Neural crest cell (in vitro differentiated cells): Measurements from ENCODE around the gene CARM1. TPM values are rescaled to one million over a fixed set of nuclear protein-coding genes. Genes with fewer than 3 reads are reported as not detected.

Source experiments
- DNase-seq: peaks from one replicate; pipeline ENCODE4 v3.0.0; 2021; ENCODE audit warnings: low read depth, mixed read lengths, low spot score
- H3K27ac Mint-ChIP-seq: one replicate; pipeline ENCODE4 v1.8.0; 2021; ENCODE audit warnings: mild to moderate bottlenecking, mixed read lengths; ENCODE audit not compliant: unreplicated experiment
- H3K27me3 Mint-ChIP-seq: 2 replicates; pipeline ENCODE4 v1.8.0; 2021; ENCODE audit warnings: low read depth, mild to moderate bottlenecking, mixed read lengths
- H3K36me3 Mint-ChIP-seq: 2 replicates; pipeline ENCODE4 v1.8.0; 2021; ENCODE audit warnings: low read depth, mild to moderate bottlenecking, mixed read lengths
- H3K4me1 Mint-ChIP-seq: 2 replicates; pipeline ENCODE4 v1.8.0; 2021; ENCODE audit warnings: mixed read lengths
- H3K4me3 Mint-ChIP-seq: one replicate; pipeline ENCODE4 v1.8.0; 2021; ENCODE audit warnings: mild to moderate bottlenecking, mixed read lengths
- H3K9me3 Mint-ChIP-seq: 2 replicates; pipeline ENCODE4 v1.8.0; 2021; ENCODE audit warnings: mixed read lengths
- total RNA-seq: library from RNA; stranded (reverse); gene quantifications from 2 replicates; pipeline ENCODE4 v1.2.1, GENCODE V29; 2021
- TF ChIP-seq, protein P1 (sequence below): fragments of 200-600 bp; sonication (generic); conservative IDR thresholded peaks from 2 replicates; pipeline ENCODE4 v1.5.0; 2021; ENCODE audit warnings: antibody characterized with exemption, mild to moderate bottlenecking

CARM1 gene
- total RNA-seq, 1 donor from 2014 or later = 99.6 TPM

DNA sequence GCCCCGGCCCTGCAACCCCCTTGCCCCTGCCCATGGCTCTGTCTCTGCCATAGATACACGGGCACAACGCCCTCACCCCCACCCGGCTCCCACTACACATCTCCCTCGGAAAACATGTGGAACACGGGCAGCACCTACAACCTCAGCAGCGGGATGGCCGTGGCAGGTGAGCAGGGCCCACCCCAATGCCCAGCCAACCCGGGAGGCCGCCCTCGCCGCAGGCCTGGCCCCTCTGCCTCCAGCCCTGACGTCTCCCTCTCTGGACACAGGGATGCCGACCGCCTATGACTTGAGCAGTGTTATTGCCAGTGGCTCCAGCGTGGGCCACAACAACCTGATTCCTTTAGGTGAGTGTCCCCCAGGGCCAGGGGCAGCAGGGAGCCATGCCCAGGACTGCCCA, 49.4 kb downstream of the CARM1 start:
- TF ChIP-seq, protein P1, sequence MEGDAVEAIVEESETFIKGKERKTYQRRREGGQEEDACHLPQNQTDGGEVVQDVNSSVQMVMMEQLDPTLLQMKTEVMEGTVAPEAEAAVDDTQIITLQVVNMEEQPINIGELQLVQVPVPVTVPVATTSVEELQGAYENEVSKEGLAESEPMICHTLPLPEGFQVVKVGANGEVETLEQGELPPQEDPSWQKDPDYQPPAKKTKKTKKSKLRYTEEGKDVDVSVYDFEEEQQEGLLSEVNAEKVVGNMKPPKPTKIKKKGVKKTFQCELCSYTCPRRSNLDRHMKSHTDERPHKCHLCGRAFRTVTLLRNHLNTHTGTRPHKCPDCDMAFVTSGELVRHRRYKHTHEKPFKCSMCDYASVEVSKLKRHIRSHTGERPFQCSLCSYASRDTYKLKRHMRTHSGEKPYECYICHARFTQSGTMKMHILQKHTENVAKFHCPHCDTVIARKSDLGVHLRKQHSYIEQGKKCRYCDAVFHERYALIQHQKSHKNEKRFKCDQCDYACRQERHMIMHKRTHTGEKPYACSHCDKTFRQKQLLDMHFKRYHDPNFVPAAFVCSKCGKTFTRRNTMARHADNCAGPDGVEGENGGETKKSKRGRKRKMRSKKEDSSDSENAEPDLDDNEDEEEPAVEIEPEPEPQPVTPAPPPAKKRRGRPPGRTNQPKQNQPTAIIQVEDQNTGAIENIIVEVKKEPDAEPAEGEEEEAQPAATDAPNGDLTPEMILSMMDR = no peak
- no peak for DNase-seq
- H3K27ac Mint-ChIP-seq = no peak overlapping the region

DNA sequence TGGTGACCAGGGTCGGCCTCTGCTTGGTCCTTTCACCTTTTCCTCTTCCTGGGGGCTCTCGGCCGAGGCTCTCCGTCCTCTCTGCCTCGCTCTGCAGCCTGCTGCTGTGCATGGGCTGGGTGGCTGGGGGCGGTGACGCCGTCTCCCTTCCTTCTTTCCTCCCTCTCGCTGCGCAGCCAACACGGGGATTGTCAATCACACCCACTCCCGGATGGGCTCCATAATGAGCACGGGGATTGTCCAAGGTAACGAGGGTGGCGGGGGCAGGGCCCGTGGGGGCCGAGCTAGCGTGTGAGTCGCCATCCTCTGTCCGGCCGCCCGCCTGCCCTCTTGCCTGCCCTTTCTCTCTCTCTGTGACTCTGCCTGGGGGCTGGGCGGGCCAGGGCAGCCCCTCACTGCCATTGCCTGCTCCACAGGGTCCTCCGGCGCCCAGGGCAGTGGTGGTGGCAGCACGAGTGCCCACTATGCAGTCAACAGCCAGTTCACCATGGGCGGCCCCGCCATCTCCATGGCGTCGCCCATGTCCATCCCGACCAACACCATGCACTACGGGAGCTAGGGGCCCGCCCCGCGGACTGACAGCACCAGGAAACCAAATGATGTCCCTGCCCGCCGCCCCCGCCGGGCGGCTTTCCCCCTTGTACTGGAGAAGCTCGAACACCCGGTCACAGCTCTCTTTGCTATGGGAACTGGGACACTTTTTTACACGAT, 50.0 kb downstream of the CARM1 start:
- no peak for DNase-seq
- Mint-ChIP-seq H3K27ac (no peak overlapping the region), H3K4me1 (no peaks in the 10 kb centered on the region), H3K9me3 (no peaks in the 10 kb centered on the region), H3K4me3 (no peak overlapping the region), H3K27me3 (no peaks in the 10 kb centered on the region), H3K36me3 (no peaks in the 10 kb centered on the region)
- TF ChIP-seq, protein P1 = no peak

More for the DNA sequence above, 49.4 kb downstream of the CARM1 start:
- no peaks in the 10 kb centered on the region for H3K36me3 Mint-ChIP-seq
- no peaks in the 10 kb centered on the region for H3K4me1 Mint-ChIP-seq
- H3K9me3 Mint-ChIP-seq = no peaks in the 10 kb centered on the region
- no peak overlapping the region for H3K4me3 Mint-ChIP-seq
- H3K27me3 Mint-ChIP-seq = no peaks in the 10 kb centered on the region

DNA sequence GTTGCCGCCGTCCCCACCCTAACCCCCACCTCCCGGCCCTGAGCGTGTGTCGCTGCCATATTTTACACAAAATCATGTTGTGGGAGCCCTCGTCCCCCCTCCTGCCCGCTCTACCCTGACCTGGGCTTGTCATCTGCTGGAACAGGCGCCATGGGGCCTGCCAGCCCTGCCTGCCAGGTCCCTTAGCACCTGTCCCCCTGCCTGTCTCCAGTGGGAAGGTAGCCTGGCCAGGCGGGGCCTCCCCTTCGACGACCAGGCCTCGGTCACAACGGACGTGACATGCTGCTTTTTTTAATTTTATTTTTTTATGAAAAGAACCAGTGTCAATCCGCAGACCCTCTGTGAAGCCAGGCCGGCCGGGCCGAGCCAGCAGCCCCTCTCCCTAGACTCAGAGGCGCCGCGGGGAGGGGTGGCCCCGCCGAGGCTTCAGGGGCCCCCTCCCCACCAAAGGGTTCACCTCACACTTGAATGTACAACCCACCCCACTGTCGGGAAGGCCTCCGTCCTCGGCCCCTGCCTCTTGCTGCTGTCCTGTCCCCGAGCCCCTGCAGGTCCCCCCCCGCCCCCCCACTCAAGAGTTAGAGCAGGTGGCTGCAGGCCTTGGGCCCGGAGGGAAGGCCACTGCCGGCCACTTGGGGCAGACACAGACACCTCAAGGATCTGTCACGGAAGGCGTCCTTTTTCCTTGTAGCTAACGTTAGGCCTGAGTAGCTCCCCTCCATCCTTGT, 50.7 kb downstream of the CARM1 start:
- Mint-ChIP-seq H3K36me3 (no peaks in the 10 kb centered on the region), H3K27me3 (no peaks in the 10 kb centered on the region), H3K27ac (no peak overlapping the region), H3K9me3 (no peaks in the 10 kb centered on the region), H3K4me1 (peaks cover under 1% of the 10 kb centered on the region), H3K4me3 (peak overlapping the region; percentile 63)
- TF ChIP-seq, protein P1 = no peak
- DNase-seq = no peak

DNA sequence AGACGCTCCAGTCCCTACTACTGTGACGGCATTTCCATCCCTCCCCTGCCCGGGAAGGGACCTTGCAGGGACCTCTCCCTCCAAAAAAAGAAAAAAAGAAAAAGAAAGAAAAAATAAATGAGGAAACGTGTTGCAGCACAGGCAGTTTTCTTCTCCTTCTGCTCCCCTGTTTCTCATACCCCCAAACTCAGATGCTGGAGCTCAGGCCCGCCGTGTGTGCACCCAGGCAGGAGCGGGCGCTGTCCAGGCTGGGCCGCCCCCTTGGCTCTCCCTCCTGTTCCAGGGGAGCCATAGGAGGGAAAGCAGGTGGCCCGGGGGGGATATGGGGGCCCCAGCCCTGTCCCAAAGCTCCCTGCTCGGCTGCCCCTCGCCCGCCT, 51.3 kb downstream of the CARM1 start:
- Mint-ChIP-seq H3K9me3 (no peaks in the 10 kb centered on the region), H3K27me3 (peaks cover 2% of the 10 kb centered on the region), H3K36me3 (no peaks in the 10 kb centered on the region), H3K4me1 (peaks cover 6% of the 10 kb centered on the region), H3K4me3 (peak overlapping the region; percentile 63), H3K27ac (no peak overlapping the region)
- TF ChIP-seq, protein P1 = no peak
- no peak for DNase-seq

DNA sequence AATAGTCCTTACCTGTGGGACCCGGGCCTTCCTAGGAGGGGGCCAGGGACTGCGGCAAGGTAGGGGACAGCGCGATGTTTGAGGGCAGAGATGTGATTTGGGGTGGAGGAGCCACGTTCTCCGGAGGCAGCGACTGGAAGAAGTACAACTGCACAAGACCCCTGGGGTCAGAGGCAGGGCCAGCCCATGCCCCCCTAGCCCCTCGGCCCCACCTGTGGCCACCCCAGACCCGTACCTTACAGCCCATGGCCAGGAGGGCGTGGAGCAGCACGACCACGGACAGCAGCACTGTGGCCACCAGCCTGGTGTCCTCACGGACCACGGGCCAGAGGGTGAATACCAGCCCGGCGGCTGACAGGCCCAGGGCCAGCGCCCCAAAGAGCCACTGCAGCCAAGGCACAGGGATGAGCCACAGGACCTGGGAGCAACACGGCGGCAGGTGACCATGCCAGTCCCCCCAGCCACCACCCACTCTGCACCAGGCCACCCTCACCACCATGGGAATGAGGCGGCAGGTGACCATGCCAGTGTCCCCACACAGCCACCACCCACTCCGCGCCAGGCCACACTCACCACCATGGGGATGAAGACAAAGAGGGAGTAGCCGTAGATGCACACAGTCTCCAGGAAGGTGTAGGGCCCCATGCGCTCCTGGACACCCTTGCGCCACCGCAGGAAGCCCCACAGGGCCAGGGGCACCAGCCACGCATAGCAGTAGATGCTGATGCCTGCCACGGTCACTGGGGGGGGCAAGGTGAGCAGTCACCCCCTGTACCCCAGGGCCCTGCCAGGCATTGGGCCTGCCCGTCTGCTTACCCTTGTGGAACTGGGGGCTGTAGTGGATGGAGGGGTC, 52.1 kb downstream of the CARM1 start:
- Mint-ChIP-seq H3K4me1 (peaks cover 13% of the 10 kb centered on the region), H3K4me3 (no peak overlapping the region), H3K9me3 (no peaks in the 10 kb centered on the region), H3K36me3 (no peaks in the 10 kb centered on the region), H3K27me3 (peaks cover 3% of the 10 kb centered on the region), H3K27ac (no peak overlapping the region)
- TF ChIP-seq, protein P1 = no peak
- DNase-seq = no peak
